HUES64 (cell line): ENCODE results near the gene EDC4.
"Not testable (repeated sequence)": the region's sequence is repeated elsewhere in the genome, so short reads cannot be mapped to it uniquely, and the experiment has no call there.

Experiments used
- H3K27ac ChIP-seq: 2 replicates; pipeline ENCODE4 v1.7.0; 2013; ENCODE audit warnings: low read depth, low read length, inconsistent platforms
- H3K27me3 ChIP-seq: 2 replicates; pipeline ENCODE4 v1.6.1; 2013; ENCODE audit warnings: mild to moderate bottlenecking, low read length; ENCODE audit not compliant: insufficient read depth
- H3K36me3 ChIP-seq: 2 replicates; pipeline ENCODE4 v1.6.1; 2013; ENCODE audit warnings: mild to moderate bottlenecking, low read length; ENCODE audit not compliant: insufficient read depth
- H3K4me1 ChIP-seq: 2 replicates; pipeline ENCODE4 v1.6.1; 2013; ENCODE audit warnings: mild to moderate bottlenecking, low read length, moderate library complexity; ENCODE audit not compliant: insufficient read depth
- H3K4me3 ChIP-seq: 2 replicates; pipeline ENCODE4 v1.5.1; 2013; ENCODE audit warnings: mild to moderate bottlenecking, low read length, moderate library complexity
- H3K9ac ChIP-seq: 2 replicates; pipeline ENCODE4 v1.6.1; 2013; ENCODE audit warnings: mild to moderate bottlenecking, low read depth, low read length
- H3K9me3 ChIP-seq: 2 replicates; pipeline ENCODE4 v1.6.1; 2013; ENCODE audit warnings: low read depth, low read length; ENCODE audit not compliant: insufficient read depth
- WGBS: fragments of 150-250, 120-280 bp; methylation state at CpG from one replicate; pipeline ENCODE4 v1.1.7; 2013; ENCODE audit warnings: missing lambda C conversion rate; 5-methylcytosine and 5-hydroxymethylcytosine counted together

Gene EDC4

DNA sequence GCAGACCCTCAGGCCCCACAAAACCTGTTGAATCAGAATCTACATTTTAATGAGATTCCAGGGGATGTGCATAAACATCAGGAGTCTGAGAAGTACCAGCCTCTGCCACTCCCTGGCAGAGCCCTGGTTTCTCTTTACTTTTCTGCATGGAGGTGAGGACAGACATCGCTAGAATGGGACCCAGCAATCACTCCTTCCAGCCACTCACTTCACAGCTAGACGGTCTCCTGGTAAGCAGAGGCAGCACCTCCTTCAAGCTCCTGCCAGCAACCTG, 42.6 kb downstream of the EDC4 start:
- H3K4me3 ChIP-seq, H3K27ac ChIP-seq, H3K27me3 ChIP-seq, H3K9ac ChIP-seq, H3K9me3 ChIP-seq: not testable (repeated sequence)
- no CpG with 5 or more reads among the region's 2 CpGs for WGBS
- H3K36me3 ChIP-seq: peaks cover 17% of the 10 kb centered on the region
- H3K4me1 ChIP-seq: peaks cover 14% of the 10 kb centered on the region

DNA sequence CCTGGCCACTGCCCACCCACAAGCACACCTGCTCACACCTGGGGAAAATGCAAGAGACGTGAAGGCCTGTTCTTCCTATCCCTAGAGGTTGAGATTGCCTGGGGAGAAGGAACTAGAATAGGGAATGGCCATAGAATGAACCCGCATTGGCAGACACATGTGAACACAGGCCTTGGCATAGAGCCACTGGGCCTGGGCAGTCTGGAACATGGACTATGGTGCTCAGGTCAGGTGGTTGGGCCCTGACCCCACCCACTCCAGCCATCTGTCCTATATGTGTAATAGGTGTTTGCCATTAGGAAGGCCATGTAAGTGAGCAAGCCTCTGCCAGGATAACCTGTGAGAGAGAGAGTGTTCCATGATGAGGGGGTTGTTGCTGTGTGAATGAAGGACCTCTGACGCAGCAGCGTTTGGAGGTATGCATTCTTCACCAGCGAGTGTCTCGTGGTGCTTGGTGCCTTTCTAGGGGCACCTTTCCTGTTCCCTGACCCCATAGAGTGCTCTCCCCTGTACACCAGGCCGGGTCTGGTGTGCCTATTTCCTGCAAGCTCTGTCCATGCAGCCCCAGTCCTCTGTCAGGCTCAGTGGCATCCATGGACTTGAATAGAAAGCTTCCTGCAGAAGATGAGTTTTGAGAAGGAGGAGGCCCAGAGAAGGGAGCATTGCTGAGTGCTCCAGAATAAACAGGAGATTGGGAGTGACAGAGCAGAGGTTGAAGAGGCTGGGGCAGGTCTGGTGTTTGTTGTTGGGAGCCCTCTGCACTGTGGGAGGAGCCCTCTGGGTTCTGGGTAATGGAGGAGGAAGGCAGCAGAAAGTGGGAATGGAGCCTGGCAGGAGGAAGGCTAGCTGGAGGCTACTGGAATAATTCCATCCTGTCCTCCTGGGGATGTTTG, 43.2 kb downstream of the EDC4 start:
- no peak overlapping the region for H3K27ac ChIP-seq
- 86% methylated on average over 7 of the region's 7 CpGs for WGBS

DNA sequence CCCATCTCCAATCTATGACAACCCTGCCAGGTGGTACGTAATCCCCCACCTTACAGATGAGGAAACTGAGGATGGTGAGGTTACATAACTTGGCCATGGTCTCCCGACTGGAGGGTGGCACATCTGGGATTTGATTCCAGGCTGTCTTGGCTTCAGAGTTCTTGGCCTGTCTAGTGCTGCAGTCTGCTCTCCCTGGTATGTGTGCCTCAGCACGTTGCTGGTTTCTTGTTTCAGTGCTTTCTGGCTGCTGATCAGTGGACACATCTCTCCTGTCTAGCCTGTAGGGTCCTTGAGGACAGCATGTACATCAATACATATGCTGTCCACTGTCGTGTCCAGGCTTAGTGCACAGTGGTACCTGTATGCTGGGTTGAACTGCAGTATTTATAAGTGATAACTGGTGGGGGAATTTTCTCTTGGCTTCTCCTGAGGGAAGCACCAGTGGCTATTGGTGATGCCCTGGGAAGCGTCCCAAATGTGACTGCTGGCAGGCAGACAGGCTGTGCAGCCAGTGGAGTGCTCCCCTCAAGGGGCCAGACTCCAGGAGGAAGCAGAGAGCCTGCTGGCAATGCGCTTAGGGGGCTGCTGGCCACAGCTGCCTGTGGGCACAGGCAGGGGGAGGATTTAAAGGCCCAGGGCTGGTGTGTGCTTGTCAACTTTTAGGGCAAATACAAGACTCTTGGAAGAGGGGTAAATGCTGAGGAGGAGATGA, 44.4 kb downstream of the EDC4 start:
- H3K27ac ChIP-seq: no peak overlapping the region
- H3K9me3 ChIP-seq: no peaks in the 10 kb centered on the region
- H3K27me3 ChIP-seq: no peaks in the 10 kb centered on the region
- no peak overlapping the region for H3K9ac ChIP-seq
- H3K4me1 ChIP-seq: peaks cover 14% of the 10 kb centered on the region
- WGBS: 87% methylated on average over 6 of the region's 6 CpGs
- no peak overlapping the region for H3K4me3 ChIP-seq
- H3K36me3 ChIP-seq: peaks cover 8% of the 10 kb centered on the region

More for the DNA sequence above, 43.2 kb downstream of the EDC4 start:
- Histone ChIP-seq H3K4me3 (no peak overlapping the region), H3K36me3 (peaks cover 17% of the 10 kb centered on the region), H3K9me3 (no peaks in the 10 kb centered on the region), H3K9ac (0 out of 2 replicates have a peak overlapping the region, but pooled peaks have one; percentile 8), H3K27me3 (no peaks in the 10 kb centered on the region), H3K4me1 (peaks cover 14% of the 10 kb centered on the region)

DNA sequence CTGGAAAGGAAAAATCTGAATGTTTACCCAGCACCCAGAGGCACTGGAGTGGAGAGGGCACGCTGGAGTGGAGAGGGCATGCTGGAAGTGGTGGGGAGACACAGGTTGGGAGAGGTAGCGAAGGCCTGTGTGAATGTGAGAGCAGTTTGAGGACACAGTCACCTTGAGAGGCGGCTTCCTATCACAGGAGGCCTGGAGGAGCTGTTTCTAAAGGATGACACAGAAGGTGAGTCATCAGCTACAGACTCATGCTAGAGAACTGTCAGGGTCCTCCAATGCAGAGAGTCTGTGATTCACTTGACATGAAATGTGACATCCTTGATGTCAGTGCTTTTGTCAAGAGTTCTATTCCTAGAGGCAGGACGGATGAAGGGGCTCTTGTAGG, 45.0 kb downstream of the EDC4 start:
- Histone ChIP-seq H3K9ac (no peak overlapping the region), H3K9me3 (no peaks in the 10 kb centered on the region)

DNA sequence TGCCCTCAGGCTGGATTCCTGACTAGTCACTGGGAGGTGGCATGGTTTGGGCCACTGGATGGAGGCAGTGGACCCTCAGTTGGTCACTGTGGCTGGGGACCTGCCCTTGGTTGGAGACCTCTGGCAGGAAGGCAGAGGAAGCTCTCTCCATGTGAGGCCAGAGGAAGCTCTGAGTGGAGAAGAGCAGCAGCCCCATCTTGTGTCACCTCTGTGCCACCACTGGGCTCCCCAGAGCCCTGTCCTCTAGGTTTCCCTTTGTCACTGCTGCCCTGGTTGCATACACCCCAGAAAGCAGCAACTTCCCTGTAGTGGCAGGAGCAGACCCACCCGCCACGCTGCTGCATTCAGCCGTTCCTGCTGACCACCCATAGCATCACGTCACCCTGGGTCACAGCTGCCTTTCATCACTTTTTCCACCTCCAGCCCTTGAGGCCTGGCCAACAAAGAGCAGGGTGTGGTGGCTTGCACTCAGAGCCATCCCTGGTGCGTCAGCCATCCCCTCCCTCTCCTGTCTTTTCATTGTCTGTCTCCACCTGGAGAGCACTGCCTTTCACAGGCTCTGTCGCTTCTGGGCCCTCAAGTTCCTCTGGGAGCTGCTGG, 46.9 kb downstream of the EDC4 start:
- WGBS: 96% methylated on average over 6 of the region's 6 CpGs
- H3K27me3 ChIP-seq: no peaks in the 10 kb centered on the region
- no peaks in the 10 kb centered on the region for H3K9me3 ChIP-seq
- H3K27ac ChIP-seq: no peak overlapping the region
- peaks cover 8% of the 10 kb centered on the region for H3K36me3 ChIP-seq
- no peak overlapping the region for H3K9ac ChIP-seq
- H3K4me1 ChIP-seq: peaks cover 12% of the 10 kb centered on the region
- no peak overlapping the region for H3K4me3 ChIP-seq

More for the DNA sequence above, 45.0 kb downstream of the EDC4 start:
- no peaks in the 10 kb centered on the region for H3K27me3 ChIP-seq
- H3K4me1 ChIP-seq: peaks cover 14% of the 10 kb centered on the region
- H3K36me3 ChIP-seq: peaks cover 8% of the 10 kb centered on the region
- H3K27ac ChIP-seq: no peak overlapping the region
- 83% methylated on average over 4 of the region's 4 CpGs for WGBS
- no peak overlapping the region for H3K4me3 ChIP-seq

DNA sequence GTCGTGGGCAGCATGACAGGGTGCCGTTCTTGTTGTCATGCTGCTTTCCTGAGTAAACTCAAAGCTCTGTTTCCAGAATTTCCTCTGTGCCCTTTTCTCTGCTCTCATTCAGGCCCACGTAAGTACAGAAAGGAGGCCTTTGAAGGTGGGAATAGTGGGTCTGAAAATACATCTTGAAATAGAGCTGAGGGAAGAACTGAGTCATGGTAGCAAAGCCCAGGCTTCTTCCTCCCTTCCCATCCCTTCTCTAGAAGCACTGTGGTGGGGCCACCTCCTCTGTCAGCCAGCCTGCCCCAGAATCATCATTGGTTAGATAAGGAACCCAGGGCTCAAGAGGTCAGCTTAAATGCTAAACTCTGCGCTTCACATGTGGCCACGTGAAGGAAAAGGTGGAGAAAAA, 49.4 kb downstream of the EDC4 start:
- H3K27me3 ChIP-seq: no peaks in the 10 kb centered on the region
- no peak overlapping the region for H3K9ac ChIP-seq
- H3K4me3 ChIP-seq: no peak overlapping the region
- H3K9me3 ChIP-seq: no peaks in the 10 kb centered on the region
- no peaks in the 10 kb centered on the region; the same call in 1 of the 2 replicates for H3K36me3 ChIP-seq
- no peak overlapping the region for H3K27ac ChIP-seq
- 84% methylated on average over 5 of the region's 5 CpGs for WGBS
- no peaks in the 10 kb centered on the region for H3K4me1 ChIP-seq

DNA sequence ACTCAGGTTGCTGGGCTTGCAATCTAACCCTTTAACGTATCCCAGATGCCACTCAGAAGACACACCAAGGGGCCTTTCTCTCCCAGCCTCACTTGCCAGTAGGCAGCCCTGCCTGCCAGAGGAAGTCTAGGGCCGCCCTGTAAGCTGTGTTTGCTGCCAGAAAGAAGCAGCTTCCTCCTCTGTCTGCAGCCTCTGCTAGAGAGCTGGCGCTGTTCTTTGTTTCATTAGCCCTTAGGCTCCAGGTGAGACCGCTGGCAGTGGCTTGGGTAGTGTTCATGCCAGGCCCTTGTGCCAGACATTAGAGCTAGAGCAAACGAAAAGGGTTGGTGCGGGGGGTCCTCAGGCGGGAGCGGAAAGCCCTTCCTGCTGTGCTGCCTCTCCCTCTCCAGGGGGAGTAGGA, 49.9 kb downstream of the EDC4 start:
- no peak overlapping the region for H3K27ac ChIP-seq

DNA sequence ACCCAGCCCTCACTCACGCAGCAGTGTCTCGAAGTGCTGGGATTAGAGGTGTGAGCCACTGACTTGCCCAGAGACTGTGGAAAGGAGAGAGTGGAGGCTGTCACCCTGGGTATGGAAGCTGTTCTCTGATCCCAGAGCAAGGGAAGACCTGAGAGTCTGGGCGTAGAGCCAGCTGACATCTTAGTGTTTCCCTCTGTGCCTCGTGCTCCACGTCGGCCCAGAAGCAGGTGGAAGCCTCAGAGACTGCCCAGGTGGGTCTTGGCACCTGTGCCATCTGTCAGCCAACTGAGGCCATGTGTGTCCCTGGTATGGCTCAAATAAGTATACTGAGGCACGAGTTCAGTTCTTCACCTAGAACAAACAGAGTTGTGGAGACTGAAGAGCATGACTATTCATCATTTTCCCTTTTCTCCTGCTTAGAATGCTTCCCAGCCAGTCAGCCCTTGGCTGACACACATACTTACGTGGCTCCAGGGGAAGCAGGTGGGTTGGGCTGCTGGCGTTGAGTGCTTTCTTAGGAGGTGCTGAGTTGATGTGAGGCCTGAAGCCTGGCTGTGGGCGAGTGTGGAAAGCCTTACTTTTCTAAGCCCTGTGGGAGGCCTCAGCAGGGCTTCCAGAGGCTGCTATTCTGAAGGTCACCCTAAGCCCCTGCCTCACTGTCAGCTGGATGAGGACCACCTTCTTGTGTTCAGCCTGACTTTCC, 50.7 kb downstream of the EDC4 start:
- no peak overlapping the region for H3K9ac ChIP-seq
- no peak overlapping the region for H3K4me3 ChIP-seq
- WGBS: 92% methylated on average over 10 of the region's 10 CpGs
- no peaks in the 10 kb centered on the region for H3K9me3 ChIP-seq
- H3K27ac ChIP-seq: no peak overlapping the region
- no peaks in the 10 kb centered on the region for H3K27me3 ChIP-seq
- peaks cover 6% of the 10 kb centered on the region for H3K36me3 ChIP-seq
- no peaks in the 10 kb centered on the region for H3K4me1 ChIP-seq

More for the DNA sequence above, 49.9 kb downstream of the EDC4 start:
- Histone ChIP-seq H3K4me1 (no peaks in the 10 kb centered on the region), H3K4me3 (no peak overlapping the region), H3K9me3 (no peaks in the 10 kb centered on the region), H3K27me3 (no peaks in the 10 kb centered on the region), H3K36me3 (peaks cover 5% of the 10 kb centered on the region), H3K9ac (no peak overlapping the region)
- WGBS: 89% methylated on average over 8 of the region's 8 CpGs

DNA sequence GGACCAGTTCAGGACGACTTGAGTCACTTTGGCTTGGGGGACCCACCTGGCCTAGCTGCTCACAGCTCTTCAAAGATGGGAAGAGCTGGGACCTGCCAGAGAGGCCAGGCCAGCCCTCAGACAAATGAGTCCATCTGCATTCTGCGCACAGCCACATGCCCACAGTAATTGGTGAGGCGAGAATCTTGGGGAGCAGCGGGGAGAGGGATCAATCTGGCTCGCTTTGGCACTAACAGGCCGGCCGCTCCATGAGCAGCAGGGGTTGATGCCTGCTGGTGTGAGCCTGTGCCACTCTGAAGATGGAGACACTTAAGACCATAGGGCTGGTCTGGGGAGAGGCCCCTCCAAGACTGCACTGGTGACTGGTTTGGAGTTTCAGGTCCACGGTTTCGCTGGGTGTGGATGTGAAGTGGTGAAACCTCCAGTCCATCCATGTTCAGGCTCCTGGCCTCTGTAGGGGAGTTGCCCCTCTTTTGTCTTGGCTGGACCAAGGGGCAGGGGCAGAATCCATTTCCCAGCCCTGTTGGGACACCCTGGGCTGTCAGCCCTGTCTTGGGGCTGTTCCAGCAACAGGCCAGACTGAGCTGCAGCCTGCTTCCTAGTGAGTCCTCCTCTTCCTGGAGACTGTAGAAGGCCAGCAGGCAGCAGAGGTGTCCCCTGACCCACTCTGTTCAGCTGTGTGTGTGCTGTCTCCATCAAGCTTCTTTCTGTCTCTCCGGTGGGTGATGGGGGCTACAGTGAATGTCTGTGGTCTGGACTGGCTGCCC, 51.5 kb downstream of the EDC4 start:
- Histone ChIP-seq H3K9me3 (no peaks in the 10 kb centered on the region), H3K4me1 (no peaks in the 10 kb centered on the region), H3K9ac (no peak overlapping the region), H3K27me3 (no peaks in the 10 kb centered on the region), H3K36me3 (peaks cover 6% of the 10 kb centered on the region), H3K4me3 (no peak overlapping the region), H3K27ac (no peak overlapping the region)
- WGBS: 94% methylated on average over 10 of the region's 10 CpGs

DNA sequence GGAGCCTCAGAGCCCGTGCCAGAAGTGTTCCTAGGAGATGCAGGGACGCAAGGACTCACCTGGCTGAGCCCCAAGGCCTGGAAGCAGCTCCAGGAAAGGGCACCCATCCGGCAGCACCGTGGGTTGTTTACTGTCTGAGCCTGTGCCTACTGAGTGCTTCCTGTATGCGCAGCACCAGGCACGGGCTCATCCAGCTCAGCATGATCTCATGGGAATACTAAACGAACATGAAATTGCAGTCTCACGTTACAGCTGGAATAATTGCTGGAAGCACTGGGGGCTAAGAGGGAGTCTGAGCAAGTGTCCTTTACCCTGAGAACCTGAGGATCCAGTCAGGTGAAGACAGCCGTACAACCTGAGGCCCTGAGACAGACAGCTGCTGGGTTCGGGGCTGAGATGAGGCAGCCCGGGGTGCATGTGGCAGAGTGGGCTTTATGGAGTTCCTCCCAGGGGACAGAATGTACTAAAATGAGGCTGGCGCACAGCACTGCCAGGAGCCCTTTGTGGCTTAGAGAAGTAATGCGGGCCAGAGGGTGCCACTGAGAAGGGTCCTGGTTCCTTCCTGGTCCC, 53.4 kb downstream of the EDC4 start:
- Histone ChIP-seq H3K27me3 (no peaks in the 10 kb centered on the region), H3K27ac (no peak overlapping the region), H3K36me3 (peaks cover 12% of the 10 kb centered on the region), H3K9me3 (no peaks in the 10 kb centered on the region), H3K9ac (no peak overlapping the region), H3K4me1 (no peaks in the 10 kb centered on the region), H3K4me3 (no peak overlapping the region)
- WGBS: 84% methylated on average over 13 of the region's 13 CpGs
